HUDEP-2 (cell line): ENCODE data around the gene CTNNA3.

ENCODE experiments used
- DNase-seq, 76 experiments: peaks; one replicate each; lab custom pipeline; 2025; ENCODE audit not compliant: unreplicated experiment in 76 of 76; lab: John Stamatoyannopoulos, UW

Gene CTNNA3

GRCh38 chr10:66980246-66980815, 715.7 kb downstream of the CTNNA3 start:
- no peak for DNase-seq

- DNase-seq: no peak
Observed at GRCh38 chr10:66964946-66965345, 731.0 kb downstream of the CTNNA3 start.

GRCh38 chr10:66958466-66958865, 737.5 kb downstream of the CTNNA3 start:
- DNase-seq: no peak

GRCh38 chr10:66951896-66952295, 744.1 kb downstream of the CTNNA3 start:
- no peak for DNase-seq

GRCh38 chr10:66943590-66943989, 752.4 kb downstream of the CTNNA3 start:
- no peak for DNase-seq

- DNase-seq: no peak
Observed at GRCh38 chr10:66942407-66942806, 753.6 kb downstream of the CTNNA3 start.

- no peak for DNase-seq
Observed at GRCh38 chr10:66941491-66941890, 754.5 kb downstream of the CTNNA3 start.

- DNase-seq: no peak
Observed at GRCh38 chr10:66940965-66941364, 755.0 kb downstream of the CTNNA3 start.

GRCh38 chr10:66934711-66935110, 761.3 kb downstream of the CTNNA3 start:
- no peak for DNase-seq

GRCh38 chr10:66931949-66932343, 764.0 kb downstream of the CTNNA3 start:
- DNase-seq: no peak

GRCh38 chr10:66931340-66931948, 764.6 kb downstream of the CTNNA3 start:
- DNase-seq: peak in 17 of 76 experiments; percentile 1 to 31 (median 5)

- no peak for DNase-seq
Observed at GRCh38 chr10:66929375-66929774, 766.6 kb downstream of the CTNNA3 start.

- DNase-seq: no peak
Observed at GRCh38 chr10:66928776-66929175, 767.2 kb downstream of the CTNNA3 start.

GRCh38 chr10:66927971-66928770, 767.8 kb downstream of the CTNNA3 start:
- DNase-seq: no peak

- no peak for DNase-seq
Observed at GRCh38 chr10:66927251-66927935, 768.6 kb downstream of the CTNNA3 start.

GRCh38 chr10:66926841-66927240, 769.2 kb downstream of the CTNNA3 start:
- DNase-seq: no peak

- DNase-seq: peak in 9 of 76 experiments; percentile 0 to 20 (median 4)
Observed at GRCh38 chr10:66925896-66926715, 769.9 kb downstream of the CTNNA3 start, which contains the start of gene LRRTM3. LRRTM3 (plus strand) TSS chr10:66926036.

GRCh38 chr10:66925373-66925772, 770.6 kb downstream of the CTNNA3 start:
- DNase-seq: no peak

GRCh38 chr10:66924674-66925345, 771.2 kb downstream of the CTNNA3 start:
- no peak for DNase-seq

- DNase-seq: no peak
Observed at GRCh38 chr10:66919248-66919647, 776.7 kb downstream of the CTNNA3 start.
